ENCODE data around the gene GPR162. TPM values are rescaled to one million over a fixed set of nuclear protein-coding genes. Genes with fewer than 3 reads are reported as not detected.

GPR162 gene
- polyA plus RNA-seq, 1 donor: 16.8 TPM

GRCh38 chr12:6823182-6824084 lies 1.8 kb downstream of the GPR162 start:
- DNase-seq (ENCODE audit: low read depth): no peak

GRCh38 chr12:6824085-6824775 lies 2.6 kb downstream of the GPR162 start:
- DNase-seq (ENCODE audit: low read depth): no peak

DNA sequence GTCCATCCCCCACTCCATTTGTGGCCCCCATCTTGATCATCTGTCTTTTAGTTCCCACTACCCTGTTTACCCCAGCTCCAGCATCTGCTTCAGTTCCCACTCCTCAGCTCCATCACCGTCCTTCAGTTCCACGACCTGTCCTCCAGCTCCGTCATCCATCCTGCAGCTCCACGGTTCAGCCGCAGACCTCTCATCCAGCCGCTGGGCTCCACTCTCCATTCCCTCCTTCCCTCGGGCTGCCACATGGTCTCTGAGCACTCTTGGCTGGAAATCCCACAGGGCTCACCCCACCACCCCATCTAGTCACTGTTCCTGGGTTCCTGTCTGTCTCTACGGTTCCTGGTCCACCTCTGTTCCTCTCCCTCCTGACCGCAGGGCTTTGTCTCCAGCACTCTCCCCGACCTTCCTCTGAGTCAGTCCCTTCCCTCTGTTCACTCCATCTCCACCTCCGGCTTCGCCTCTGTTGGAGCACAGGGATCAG lies 3.3 kb downstream of the GPR162 start:
- DNase-seq (ENCODE audit: low read depth): no peak

- DNase-seq (ENCODE audit: low read depth): peak; percentile 78
These were observed 3.9 kb downstream of the GPR162 start for GRCh38 chr12:6825398-6826124.

DNA sequence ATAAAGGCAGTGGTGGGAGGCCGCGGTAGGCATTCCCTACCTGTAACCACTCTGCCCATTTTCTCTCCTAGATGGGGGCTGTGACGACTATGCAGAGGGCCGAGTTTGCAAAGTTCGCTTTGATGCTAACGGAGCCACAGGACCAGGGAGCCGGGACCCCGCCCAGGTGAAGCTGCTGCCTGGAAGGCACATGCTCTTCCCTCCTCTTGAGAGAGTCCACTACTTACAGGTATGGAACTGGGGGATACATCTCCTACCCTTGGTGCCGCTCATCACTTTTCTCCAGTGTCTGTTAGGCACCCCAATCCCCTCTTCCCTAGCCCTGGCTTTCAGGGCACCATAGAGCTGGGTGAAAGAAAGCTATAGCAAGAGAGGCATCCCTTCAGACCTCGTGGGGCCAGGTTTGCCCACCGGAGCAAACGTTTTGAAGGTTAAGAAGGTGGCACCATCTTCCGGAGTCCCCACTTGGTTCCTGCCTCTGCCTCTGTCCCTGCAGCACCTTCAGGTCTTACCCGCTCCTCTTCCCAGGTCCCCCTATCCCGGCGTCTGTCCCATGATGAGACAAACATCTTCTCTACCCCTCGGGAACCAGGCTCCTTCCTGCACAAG lies 4.6 kb downstream of the GPR162 start:
- no peak for DNase-seq (ENCODE audit: low read depth)

DNA sequence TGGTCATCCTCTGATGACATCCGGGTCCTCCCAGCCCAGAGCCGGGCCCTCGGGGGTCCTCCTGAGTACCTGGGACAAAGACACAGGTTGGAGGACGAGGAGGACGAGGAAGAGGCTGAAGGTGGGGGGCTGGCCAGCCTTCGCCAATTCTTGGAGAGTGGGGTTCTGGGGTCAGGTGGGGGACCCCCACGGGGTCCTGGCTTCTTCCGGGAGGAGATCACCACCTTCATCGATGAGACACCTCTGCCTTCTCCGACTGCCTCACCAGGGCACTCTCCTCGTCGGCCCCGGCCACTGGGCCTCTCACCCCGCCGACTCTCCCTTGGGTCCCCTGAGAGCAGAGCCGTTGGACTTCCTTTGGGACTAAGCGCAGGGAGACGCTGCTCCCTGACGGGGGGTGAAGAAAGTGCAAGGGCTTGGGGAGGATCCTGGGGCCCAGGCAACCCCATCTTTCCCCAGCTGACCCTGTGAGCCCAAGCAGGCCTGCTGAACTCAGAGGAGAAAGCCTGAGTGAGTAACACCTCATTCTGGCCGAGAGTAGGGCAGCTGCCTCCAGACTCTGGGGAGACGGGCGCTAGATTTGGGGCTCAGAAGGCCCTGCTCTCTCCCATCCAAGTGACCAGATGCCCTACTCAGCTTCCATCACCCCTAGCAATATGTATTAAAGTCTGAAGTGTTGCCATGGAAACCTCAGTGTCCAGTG lies 5.3 kb downstream of the GPR162 start:
- no peak for DNase-seq (ENCODE audit: low read depth)

GRCh38 chr12:6827437-6827911 lies 5.9 kb downstream of the GPR162 start:
- DNase-seq (ENCODE audit: low read depth): peak; percentile 32

DNA sequence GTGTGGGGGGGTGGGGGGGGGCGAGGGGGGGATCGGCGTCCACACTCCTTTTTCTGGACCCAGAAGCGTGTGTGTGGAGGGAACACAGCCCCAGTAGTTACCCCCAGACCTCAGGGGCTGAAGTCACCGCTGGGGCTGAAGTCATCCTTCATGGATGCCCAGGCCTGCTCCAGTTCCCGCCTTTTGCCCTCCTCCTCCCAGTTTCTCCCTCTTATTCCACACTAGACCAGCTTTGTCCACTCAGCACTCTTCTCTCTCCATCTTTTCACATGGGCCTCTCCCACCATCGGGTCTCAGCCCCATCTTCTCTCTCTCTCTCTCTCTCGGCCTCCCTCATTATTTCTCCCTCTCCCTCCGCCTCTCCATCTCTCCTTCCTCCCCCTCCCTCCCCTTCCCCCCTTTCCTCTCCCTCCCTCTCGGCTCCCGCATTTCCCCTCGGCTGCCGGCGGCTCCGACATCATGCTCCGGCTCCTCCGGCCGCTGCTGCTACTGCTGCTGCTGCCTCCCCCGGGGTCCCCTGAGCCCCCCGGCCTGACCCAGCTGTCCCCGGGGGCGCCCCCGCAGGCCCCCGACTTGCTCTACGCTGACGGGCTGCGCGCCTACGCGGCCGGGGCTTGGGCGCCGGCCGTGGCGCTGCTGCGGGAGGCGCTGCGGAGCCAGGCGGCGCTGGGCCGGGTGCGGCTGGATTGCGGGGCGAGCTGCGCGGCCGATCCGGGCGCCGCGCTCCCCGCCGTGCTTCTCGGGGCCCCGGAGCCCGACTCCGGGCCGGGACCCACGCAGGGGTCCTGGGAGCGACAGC lies 6.6 kb downstream of the GPR162 start, which contains the start of gene P3H3:
TSS of gene P3H3 (plus strand) at position 426 of the 799 bp plus-strand sequence. CDS start at position 460, 34 bp downstream.
- peak; percentile 29 for DNase-seq (ENCODE audit: low read depth)

DNA sequence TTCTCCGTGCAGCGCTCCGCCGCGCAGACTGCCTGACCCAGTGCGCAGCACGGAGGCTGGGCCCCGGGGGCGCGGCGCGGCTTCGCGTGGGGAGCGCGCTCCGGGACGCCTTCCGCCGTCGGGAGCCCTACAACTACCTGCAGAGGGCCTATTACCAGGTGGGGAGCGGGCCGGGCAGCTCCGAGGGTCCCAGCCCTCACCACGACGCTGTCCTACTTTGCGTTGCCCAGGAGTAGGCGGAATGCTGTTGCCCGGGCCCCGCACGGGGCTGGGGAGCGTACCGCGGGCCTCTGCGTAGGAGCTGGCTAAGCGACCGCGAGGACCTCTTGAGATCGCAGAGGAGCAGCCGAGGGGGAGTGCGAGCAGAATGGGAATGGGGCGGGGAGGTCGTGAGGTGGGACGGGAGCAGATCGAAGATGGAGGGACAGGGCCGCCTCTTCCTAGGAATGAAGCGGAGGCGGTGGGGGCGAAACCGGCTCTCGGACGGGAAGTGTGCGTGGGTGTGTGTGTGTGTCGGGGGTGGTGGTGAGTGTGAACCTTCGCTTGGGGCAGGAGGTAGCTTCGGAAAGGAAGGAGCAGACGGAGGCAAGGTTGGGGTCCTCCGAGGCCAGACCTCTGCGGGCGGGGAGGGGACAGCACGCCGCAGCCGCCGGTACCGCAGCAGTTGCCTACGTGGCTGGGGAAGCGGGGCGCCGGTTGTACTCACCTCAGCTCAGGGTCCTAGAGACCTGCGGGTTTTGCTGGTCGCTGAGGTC lies 7.3 kb downstream of the GPR162 start:
- DNase-seq (ENCODE audit: low read depth): no peak

DNA sequence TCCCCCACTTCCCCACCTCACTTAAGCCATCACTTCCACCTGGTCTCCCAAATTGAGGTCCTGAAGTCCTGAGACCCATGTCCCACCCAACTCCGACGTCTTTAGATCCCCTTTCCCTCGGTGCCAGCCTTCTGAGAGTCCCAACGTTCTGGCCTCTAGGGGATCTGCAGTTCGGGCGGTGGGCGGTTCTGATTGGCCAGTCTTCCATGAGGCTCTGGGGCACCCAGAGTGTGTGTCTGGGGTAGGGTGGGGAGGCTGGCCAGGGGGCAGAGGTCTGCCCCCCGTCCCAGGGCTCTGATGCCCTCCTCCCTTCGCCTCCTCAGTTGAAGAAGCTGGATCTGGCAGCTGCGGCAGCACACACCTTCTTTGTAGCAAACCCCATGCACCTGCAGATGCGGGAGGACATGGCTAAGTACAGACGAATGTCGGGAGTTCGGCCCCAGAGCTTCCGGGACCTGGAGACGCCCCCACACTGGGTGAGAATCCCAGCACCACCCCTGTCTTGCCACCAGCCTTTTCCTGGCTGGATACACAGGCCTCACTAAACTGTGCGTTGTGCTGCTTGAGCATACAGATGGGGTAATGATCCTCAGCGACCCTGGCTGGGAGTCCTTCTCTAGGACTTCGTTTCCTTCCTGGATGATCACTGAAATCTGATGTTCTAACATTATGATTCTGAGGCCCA lies 8.1 kb downstream of the GPR162 start:
- DNase-seq (ENCODE audit: low read depth): no peak

- DNase-seq (ENCODE audit: low read depth): no peak
These were observed 8.8 kb downstream of the GPR162 start for GRCh38 chr12:6830286-6830890.

- no peak for DNase-seq (ENCODE audit: low read depth)
These were observed 9.4 kb downstream of the GPR162 start for GRCh38 chr12:6830999-6831398.

GRCh38 chr12:6831450-6831995 lies 9.9 kb downstream of the GPR162 start:
- no peak for DNase-seq (ENCODE audit: low read depth)

GRCh38 chr12:6832125-6832524 lies 10.5 kb downstream of the GPR162 start:
- DNase-seq (ENCODE audit: low read depth): no peak

DNA sequence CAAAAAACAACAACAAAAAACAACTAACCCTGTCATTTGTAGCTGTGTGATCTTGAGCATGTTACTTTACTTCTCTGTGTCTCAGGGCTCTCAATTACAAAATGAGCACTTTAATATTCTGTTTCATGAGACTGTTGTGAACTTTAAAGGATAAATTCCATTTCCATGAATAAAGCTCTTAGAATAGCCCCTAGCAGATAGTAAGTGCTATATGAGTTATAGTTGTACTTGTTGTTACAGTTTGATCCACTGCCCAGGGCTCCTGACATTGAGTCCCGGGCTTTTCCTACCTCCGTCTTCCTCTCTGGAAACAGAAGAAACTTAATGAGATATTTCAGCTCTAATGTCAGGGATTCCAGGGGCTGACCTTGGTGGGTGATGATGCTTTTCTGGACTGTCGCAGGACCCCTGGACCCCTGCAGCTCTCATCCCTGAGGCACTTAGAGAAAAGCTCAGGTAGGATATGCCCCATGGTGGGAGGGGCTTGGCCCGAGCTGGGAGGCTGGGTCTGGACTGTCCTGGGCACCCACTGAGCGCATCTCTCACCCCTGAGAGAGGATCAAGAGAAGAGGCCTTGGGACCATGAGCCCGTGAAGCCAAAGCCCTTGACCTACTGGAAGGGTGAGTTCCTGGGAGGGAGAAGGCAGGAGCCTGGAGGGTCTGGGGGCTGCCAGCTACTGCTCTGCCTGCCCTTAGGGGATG lies 11.7 kb downstream of the GPR162 start:
- no peak for DNase-seq (ENCODE audit: low read depth)

DNA sequence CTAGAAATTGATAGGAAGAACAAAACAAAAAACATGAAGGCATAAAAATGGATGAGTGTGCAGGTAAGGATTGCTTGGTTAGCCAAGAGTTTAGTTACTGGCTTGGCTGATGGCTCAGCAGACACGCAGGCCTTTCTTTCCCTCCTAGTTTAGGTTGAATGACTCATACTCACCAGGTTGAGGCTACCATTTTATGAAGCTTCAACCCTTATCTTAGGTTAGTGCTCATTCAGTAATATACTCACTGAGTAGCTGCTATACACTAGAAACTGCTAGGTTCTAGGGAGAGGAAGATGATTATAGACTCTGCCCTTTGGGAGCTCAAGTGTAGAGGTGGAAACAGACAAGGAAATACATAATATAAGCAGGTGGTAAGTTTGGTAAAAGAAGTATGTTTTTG lies 12.6 kb downstream of the GPR162 start:
- no peak for DNase-seq (ENCODE audit: low read depth)

DNA sequence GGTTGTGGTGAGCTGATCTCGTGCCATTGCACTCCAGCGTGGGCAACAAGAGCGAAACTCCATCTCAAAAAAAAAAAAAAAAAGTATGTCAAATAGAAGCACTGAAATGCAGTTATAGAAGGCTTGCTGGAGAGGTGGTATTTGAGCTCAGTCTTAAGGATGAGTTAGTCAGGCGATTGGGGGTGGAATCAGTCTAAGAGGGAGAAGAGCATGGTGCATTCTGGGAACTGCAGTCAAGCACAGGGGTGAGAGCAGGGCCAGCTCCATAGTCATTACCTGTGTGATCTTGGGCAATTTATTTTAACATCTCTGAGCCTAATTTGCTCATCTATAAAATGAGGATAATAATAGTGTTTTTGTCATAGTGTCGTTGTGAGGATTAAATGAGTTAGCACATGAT lies 13.3 kb downstream of the GPR162 start:
- DNase-seq (ENCODE audit: low read depth): no peak
